WI38 (cell line): ENCODE measurements around the gene GRID2.

ENCODE experiments used
- H3K4me3 ChIP-seq: 2 replicates; pipeline ENCODE4 v1.5.1; 2011; ENCODE audit warnings: low read depth, mild to moderate bottlenecking, control low read depth, low read length
- TF ChIP-seq, protein P1 (sequence below): IDR thresholded peaks from 2 replicates; pipeline ENCODE4 v1.5.1; 2012; ENCODE audit warnings: low read depth, mild to moderate bottlenecking, control low read depth, low read length

GRID2 gene

DNA sequence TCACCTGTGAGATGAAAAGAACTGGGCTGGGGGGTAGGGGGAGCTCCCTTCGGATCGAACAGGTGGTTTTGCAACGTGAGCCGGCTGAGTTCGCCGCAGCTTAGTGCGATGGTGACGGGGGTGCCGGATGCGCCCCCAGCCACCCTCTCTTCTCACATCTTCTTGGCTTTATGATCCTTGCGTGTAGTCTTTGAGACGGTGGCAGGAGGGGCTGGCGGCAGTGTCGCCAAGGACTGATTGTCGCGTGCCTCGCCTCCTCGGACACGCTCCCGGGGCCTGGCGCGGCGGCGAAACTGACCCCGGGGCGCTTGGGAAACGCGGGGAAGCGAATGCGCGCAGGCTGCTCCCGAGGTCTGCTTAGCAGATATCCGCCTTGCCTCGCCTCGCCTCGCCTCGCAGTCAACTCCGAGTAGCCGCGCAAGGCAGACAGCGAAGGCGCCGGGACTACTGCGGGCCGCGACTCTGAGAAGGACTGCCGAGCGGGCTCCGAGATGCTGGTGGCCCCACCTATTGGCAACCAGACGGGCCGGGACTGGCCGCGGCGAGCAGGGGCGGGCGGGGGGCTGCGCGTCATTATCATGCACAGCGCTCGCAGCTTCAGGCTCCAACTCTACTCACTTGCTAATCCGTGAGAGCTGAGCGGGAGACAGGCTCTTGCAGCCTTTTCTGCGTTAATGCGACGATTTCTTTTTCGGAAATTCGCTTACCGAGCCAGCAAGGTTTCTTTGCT lies 1.5 kb downstream of the GRID2 start:
- H3K4me3 ChIP-seq = peak overlapping the region; percentile 52
- TF ChIP-seq, protein P1, sequence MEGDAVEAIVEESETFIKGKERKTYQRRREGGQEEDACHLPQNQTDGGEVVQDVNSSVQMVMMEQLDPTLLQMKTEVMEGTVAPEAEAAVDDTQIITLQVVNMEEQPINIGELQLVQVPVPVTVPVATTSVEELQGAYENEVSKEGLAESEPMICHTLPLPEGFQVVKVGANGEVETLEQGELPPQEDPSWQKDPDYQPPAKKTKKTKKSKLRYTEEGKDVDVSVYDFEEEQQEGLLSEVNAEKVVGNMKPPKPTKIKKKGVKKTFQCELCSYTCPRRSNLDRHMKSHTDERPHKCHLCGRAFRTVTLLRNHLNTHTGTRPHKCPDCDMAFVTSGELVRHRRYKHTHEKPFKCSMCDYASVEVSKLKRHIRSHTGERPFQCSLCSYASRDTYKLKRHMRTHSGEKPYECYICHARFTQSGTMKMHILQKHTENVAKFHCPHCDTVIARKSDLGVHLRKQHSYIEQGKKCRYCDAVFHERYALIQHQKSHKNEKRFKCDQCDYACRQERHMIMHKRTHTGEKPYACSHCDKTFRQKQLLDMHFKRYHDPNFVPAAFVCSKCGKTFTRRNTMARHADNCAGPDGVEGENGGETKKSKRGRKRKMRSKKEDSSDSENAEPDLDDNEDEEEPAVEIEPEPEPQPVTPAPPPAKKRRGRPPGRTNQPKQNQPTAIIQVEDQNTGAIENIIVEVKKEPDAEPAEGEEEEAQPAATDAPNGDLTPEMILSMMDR = no peak

DNA sequence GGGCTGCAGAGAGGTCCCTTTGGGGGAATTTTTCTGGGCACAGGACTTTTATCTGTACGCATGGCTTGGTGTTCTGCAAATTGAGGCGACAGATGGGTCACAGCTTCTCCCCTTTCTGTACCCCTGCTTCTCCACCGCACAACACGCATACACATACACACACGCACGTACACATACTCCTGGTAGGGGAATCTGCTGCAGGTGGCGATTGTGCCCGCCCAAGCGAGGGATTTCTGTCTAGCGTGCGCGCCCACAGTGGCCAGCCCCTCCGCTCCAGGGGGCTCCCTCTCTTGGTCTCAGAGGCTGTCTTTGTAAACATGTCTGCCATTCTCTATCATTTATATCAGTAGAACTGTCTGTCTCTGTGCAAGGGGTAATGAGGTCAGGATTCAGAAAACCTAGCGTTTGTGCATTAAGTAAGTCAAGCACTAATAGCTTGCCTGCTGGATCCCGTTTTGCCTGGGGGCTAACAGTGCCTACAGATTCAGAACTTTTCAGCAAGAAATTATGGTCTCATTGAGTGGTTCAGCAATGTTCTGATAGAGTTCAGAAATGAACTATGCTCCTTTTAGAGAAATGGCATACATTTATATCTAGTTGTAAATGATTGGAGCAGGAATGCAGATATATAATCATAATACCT lies 2.2 kb downstream of the GRID2 start:
- H3K4me3 ChIP-seq = peak overlapping the region; percentile 52
- TF ChIP-seq, protein P1 = no peak

DNA sequence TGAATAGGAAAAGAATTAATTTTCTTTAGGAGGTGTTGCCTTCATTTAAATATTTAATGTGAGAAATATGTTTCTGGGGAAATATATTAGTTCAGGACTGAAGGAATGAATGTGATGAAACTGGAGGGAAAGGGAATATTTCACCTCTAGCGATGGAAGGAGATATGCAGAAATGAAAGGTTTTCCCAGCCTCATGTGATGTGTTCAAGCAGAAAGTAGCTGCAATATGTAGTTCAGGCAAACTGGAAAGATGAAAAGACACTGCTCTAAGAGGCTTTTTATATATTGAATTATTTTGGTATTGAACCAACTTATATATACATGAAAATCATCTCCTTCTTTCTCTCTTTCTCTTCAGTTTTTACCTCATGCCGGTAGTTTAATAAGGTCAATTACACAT lies 3.4 kb downstream of the GRID2 start:
- TF ChIP-seq, protein P1 = no peak
- no peak overlapping the region for H3K4me3 ChIP-seq

DNA sequence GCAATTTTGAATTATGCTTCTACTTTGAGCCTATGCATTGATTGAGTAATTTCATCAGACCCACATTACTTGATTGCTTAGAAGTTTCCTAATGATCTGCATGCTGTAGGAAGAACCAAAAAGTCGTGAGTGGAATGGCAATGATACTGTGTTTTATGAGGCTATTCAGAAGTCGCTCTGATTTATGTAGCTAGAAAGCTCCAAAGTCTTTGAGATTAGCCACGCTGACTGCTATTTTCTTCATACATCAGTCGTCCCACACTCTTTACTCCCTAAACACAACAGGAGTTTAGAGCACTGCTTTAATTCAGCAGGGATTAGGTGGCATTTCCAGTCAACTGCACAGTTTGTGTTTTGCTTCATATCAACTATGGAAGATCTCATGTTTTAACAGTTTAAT lies 4.1 kb downstream of the GRID2 start:
- no peak overlapping the region for H3K4me3 ChIP-seq
- TF ChIP-seq, protein P1 = no peak

DNA sequence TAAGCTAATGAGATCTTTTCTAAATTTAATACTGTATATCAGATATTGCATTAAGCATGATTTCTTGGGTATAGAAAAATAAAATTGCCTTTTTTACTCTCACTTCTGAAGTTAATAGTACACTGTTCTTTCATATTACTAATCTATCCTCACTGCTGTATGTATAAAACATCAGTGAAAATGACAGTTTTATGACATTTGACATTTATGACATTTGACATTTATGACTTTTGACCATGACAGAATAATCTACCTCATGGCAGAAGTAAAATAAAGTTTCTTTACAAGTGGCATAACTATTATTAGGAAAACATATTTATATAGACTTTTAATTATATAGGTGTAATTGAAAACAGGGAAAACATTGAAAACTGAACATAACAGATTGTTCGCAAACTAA lies 13.3 kb downstream of the GRID2 start:
- TF ChIP-seq, protein P1 = no peak
- H3K4me3 ChIP-seq = no peak overlapping the region

DNA sequence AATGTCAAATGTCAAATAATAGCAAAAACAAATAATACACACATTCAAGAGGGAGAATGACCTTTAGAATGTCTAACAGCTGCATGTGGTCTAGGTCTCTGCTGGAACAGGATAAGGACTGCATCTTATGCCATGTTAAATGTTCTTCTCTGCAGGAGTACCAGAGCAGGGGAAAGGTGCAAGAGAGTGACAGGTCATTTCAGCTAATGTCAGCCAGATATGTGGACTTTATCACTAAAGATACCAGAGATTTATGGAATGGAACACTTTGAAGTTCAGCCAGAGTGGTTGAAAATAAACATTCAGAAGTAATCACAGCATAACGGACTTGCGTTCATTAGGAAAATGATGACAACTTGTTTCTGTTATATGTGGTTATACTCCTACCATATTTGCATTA lies 24.3 kb downstream of the GRID2 start:
- TF ChIP-seq, protein P1 = no peak
- H3K4me3 ChIP-seq = no peak overlapping the region

DNA sequence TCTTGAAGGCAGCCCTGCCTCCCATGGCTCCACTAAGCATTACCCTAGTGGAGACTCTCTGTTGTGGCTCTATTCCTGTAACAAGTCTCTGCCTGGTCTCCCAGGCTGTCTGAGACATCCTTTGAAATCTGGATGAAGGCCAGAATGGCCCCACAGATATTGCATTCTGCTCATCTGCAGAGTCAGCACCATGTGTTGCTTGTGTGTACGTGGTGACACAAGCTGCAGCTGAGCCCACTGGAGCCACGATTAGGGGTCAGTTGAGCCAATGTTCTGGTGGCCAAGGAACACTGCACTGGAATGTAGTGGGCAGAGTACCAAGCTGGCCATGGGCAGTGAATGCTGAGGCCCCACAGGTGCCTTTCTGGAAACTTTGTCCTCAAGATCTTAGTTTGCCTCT lies 29.2 kb downstream of the GRID2 start:
- TF ChIP-seq, protein P1 = no peak
- no peak overlapping the region for H3K4me3 ChIP-seq
